GM12872 (cell line): ENCODE measurements around the gene DNAJC16.

Experiments used
- CTCF ChIP-seq: IDR thresholded peaks from 3 replicates; pipeline ENCODE4 v1.5.1; 2011; ENCODE audit warnings: low read depth, mild to moderate bottlenecking, low read length, moderate library complexity; ENCODE audit not compliant: insufficient read depth

The DNAJC16 gene

GRCh38 chr1:15506831-15507230 lies 19.8 kb upstream of the DNAJC16 start:
- TF ChIP-seq CTCF, result no peak

DNA sequence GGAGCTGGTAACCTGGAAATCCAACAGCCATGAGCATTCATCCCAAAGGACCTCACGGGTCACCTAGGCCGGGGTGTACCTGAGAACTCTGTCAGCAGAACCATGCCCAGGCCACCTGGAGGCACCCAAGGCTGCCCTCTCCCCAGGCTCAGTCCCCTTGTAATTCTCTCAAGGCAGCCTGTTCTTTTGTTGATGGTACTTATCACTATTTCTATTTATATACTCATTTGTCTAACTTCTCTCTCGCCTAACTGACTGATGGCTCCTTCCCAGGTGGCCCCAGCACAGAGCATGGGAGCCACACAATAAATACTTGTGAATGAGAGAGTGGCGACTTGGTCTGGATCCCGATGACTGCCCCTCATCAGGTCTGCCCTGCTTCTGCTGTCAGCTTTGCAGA lies 19.4 kb upstream of the DNAJC16 start:
- TF ChIP-seq CTCF, result no peak

GRCh38 chr1:15508700-15509487 lies 17.8 kb upstream of the DNAJC16 start:
- no peak for TF ChIP-seq CTCF

GRCh38 chr1:15509586-15509985 lies 17.1 kb upstream of the DNAJC16 start:
- no peak for TF ChIP-seq CTCF

DNA sequence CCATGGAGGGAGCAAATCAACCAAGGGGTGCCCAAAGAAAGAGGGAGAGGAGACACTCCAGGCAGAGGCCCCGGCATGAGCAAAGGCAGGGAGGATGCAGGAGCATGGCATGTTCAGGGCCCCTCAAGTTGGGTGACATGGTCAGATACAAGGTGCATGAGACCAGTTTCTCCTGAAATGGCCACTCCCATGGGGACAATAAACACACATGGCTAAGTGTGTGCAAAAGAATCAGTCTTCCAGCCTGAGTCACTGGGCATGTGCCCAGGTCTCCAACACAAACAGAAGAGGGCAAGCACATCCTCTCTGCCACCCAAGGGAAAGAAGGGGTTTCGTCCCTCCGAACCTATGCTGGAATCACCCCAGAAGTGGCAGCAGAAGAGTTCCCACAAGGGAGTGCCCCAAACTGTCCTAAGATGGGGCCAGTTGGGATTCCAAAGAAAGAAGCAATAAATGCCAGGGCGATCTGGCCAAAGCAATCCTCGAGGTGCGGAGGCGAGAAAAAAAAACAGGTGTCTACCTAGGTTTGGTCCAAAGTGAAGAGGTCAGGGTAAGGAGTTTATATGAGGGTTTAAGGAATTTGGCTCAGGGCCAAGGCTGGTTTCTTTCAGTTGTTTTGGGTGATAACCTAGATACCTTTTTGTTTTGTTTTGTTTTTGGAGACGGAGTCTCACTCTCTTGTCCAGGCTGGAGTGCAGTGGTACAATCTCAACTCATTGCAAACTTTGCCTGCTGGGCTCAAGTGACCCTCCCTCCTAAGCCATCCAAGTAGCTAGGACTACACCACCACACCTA lies 15.8 kb upstream of the DNAJC16 start:
- no peak for TF ChIP-seq CTCF

DNA sequence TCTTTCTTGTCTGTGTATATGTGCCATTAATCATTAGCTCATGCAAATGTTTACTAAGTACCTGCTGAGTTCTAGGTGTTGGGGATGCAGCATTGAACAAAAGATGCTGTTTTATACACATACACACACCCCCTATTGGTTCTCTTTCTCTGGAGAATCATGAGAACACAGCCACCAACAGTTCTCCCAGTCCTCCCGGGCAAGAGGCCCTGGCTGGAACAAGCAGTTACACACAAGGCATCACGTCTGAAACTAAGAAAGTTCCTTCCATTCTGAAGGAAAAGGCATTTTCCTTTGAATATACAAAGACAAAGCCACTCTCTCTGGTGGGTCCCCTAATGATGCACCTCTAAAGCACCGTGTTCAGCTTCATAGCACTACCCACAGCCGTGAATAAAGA lies 13.5 kb upstream of the DNAJC16 start:
- TF ChIP-seq CTCF, result no peak

DNA sequence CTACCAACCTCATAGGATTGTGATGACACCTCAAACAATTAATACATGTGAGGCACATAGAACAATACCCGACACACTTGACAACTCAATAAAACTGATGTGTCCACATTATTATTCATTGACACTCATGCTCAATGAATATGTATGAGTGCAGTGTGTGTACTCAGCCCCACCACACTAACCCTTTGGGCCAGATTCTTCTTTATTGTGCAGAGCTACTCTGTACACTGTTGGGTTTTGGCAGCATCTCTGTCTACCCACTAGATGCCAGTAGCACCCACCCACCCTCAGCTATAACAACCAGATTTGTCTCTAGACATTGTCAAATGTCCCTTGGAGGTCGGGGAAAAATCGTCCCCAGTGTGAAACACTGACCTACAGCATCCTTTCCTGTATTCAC lies 12.7 kb upstream of the DNAJC16 start:
- no peak for TF ChIP-seq CTCF
